Upper lobe of left lung (tissue), 6 donors: ENCODE data around the gene DRC1. TPM values are rescaled to one million over a fixed set of nuclear protein-coding genes. Genes with fewer than 3 reads are reported as not detected.

Experiments used
- ATAC-seq, 2 donors: fragments of 200-7000 bp; cut with Tn5 transposase; one replicate each; pipeline ENCODE4 v1.9.1; 2022; ENCODE audit warnings: mild to moderate bottlenecking in 2 of 2, moderate library complexity in 2 of 2; ENCODE audit not compliant: low FRiP score in 2 of 2
- DNase-seq, 2 donors: peaks; one replicate each; pipeline ENCODE4 v3.0.0-alpha.2; 2019 to 2020
- H3K27ac ChIP-seq, 4 donors: fragments of 200-600 bp; sonication (generic); one replicate each; pipeline ENCODE4 v1.5.1; 2016 to 2019
- H3K27me3 ChIP-seq, 4 donors: fragments of 200-600 bp; sonication (generic); one replicate each; pipeline ENCODE4 v1.5.1; 2017 to 2019
- H3K36me3 ChIP-seq, 4 donors: fragments of 200-600 bp; sonication (generic); one replicate each; pipeline ENCODE4 v1.5.1; 2016 to 2019
- H3K4me1 ChIP-seq, 4 donors: fragments of 200-600 bp; sonication (generic); one replicate each; pipeline ENCODE4 v1.5.1; 2018 to 2019
- H3K4me3 ChIP-seq, 4 donors: fragments of 200-600 bp; sonication (generic); one replicate each; pipeline ENCODE4 v1.5.1; 2017 to 2019; ENCODE audit warnings: mild to moderate bottlenecking in 2 of 4, moderate library complexity in 1 of 4
- H3K9me3 ChIP-seq, 4 donors: fragments of 200-600 bp; sonication (generic); one replicate each; pipeline ENCODE4 v1.5.1; 2018 to 2019
- EP300 ChIP-seq, 4 donors: sonication (generic); formaldehyde crosslinking; IDR thresholded peaks; one replicate each; pipeline ENCODE4 v1.5.1; 2017; ENCODE audit warnings: antibody characterized with exemption in 4 of 4, control low read depth in 2 of 4
- POLR2A ChIP-seq, 4 donors: fragments of 450-650 bp; IDR thresholded peaks; one replicate each; pipeline ENCODE4 v1.5.1; 2016 to 2017; ENCODE audit warnings: antibody characterized with exemption in 4 of 4, mild to moderate bottlenecking in 2 of 4
- POLR2AphosphoS5 ChIP-seq, 2 donors: sonication (generic); formaldehyde crosslinking; IDR thresholded peaks; one replicate each; pipeline ENCODE4 v1.5.1; 2017; ENCODE audit warnings: antibody characterized with exemption in 2 of 2
- WGBS, 2 donors: methylation state at CpG; one replicate each; pipeline ENCODE4 v1.1.5; 2017 to 2018; 5-methylcytosine and 5-hydroxymethylcytosine counted together
- total RNA-seq, 6 donors: library from RNA; depleted of rRNA in 4 of 6; stranded (reverse); fragments of >200 nt in 4 of 6; gene quantifications; one replicate each; pipeline versions ENCODE4 v1.1.0 to v1.2.1, GENCODE V29; 2016 to 2021
- TF ChIP-seq, protein P1 (sequence below), 6 experiments: fragments of 450-650 bp in 4 of 6; fragments of 200-600 bp in 2 of 6; sonication (generic) in 2 of 6; IDR thresholded peaks; one replicate each; pipeline ENCODE4 v1.5.1; 2016 to 2019; ENCODE audit warnings: antibody characterized with exemption in 6 of 6
- donor health status: DM: no; HTN: no; CAD: no; lungs with moderate emphysema.
- donor health status: DM: no; HTN: yes; CAD: no; lungs with severe emphysema.

Gene DRC1
- total RNA-seq, 6 donors from 2014 or later: 0.17 to 27.4 (median 4.7) TPM

DNA sequence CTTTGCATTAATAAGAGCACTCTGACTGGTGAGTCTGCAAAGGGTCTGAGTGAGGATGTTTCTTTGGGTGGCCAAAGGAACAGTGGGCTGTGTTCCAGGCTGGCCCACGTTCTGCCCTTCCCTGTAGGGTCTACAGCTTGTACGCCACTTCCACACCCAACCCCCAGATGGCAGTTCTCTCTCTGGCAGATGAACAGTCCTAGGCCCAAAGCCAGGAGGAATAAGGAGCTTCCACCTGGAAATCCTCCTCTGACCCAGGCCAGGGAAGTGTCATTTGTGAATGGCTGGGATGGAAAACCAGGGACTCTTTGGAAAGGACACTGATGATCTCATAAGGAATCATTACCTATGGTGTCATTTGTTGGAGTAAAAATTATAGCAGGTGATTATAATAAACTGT lies 69.6 kb downstream of the DRC1 start:
- WGBS, 2 donors: 63 to 69% methylated on average over 2 of the region's 2 CpGs
- no peak for ATAC-seq
- Histone ChIP-seq H3K36me3 (no peaks in the 10 kb centered on the region), H3K4me1 (no peaks in the 10 kb centered on the region), H3K27me3 (no peaks in the 10 kb centered on the region), H3K4me3 (no peak overlapping the region), H3K9me3 (peaks cover 0 to 5% (median 3%) of the 10 kb centered on the region in 4 donors), H3K27ac (no peak overlapping the region)
- no peak for DNase-seq
- TF ChIP-seq EP300 (IDR thresholded peaks at IDR 0.05) (no peak), POLR2AphosphoS5 (IDR thresholded peaks at IDR 0.05) (no peak), POLR2A (IDR thresholded peaks at IDR 0.05) (no peak)
- TF ChIP-seq, protein P1, sequence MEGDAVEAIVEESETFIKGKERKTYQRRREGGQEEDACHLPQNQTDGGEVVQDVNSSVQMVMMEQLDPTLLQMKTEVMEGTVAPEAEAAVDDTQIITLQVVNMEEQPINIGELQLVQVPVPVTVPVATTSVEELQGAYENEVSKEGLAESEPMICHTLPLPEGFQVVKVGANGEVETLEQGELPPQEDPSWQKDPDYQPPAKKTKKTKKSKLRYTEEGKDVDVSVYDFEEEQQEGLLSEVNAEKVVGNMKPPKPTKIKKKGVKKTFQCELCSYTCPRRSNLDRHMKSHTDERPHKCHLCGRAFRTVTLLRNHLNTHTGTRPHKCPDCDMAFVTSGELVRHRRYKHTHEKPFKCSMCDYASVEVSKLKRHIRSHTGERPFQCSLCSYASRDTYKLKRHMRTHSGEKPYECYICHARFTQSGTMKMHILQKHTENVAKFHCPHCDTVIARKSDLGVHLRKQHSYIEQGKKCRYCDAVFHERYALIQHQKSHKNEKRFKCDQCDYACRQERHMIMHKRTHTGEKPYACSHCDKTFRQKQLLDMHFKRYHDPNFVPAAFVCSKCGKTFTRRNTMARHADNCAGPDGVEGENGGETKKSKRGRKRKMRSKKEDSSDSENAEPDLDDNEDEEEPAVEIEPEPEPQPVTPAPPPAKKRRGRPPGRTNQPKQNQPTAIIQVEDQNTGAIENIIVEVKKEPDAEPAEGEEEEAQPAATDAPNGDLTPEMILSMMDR (IDR thresholded peaks at IDR 0.05): no peak

DNA sequence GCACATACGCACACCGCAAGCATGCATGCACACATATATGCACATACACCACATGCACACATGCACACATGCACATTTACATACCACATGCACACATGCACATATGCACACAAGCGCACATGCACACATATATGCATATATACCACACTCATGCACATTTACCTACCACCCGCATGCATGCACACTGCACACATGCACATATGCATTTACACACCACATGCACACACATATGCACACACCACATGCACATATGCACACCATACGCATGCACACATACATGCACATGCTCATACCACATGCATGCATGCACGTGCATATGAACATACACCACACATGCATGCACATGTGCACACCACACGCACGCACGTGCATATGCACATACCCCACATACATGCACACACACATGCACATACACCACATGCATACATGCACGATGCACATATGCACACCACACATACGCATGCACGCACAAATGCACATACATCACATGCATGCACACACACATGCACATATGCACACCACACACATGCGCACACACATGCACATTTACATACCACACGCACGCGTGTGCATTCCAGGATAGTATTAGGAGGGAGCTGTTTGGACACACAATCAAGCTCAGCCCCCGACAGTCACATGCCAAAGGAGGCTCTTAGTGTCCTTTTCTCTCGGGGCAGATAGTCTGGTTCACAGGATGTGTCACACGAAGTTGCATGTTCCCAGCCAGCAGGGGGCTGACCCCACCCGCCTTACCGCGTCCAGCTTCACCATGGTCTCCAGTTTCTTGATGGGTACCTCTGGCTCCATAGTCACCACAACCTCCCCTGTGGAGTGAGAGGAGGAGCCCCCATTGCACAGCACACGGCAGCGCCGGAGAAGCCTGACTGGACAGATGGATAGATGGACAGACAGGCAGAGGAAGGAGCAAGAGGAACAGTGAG lies 70.3 kb downstream of the DRC1 start:
- 84 to 86% methylated on average over 25 of the region's 25 CpGs for WGBS, 2 donors
- Histone ChIP-seq H3K36me3 (no peaks in the 10 kb centered on the region), H3K4me3 (no peak overlapping the region), H3K9me3 (peaks cover 0 to 5% (median 3%) of the 10 kb centered on the region in 4 donors), H3K27me3 (no peaks in the 10 kb centered on the region), H3K27ac (no peak overlapping the region), H3K4me1 (no peaks in the 10 kb centered on the region)
- ATAC-seq (no peak), DNase-seq (no peak)
- TF ChIP-seq EP300 (IDR thresholded peaks at IDR 0.05) (no peak), POLR2AphosphoS5 (IDR thresholded peaks at IDR 0.05) (no peak), POLR2A (IDR thresholded peaks at IDR 0.05) (no peak)
- TF ChIP-seq, protein P1 (IDR thresholded peaks at IDR 0.05): no peak

DNA sequence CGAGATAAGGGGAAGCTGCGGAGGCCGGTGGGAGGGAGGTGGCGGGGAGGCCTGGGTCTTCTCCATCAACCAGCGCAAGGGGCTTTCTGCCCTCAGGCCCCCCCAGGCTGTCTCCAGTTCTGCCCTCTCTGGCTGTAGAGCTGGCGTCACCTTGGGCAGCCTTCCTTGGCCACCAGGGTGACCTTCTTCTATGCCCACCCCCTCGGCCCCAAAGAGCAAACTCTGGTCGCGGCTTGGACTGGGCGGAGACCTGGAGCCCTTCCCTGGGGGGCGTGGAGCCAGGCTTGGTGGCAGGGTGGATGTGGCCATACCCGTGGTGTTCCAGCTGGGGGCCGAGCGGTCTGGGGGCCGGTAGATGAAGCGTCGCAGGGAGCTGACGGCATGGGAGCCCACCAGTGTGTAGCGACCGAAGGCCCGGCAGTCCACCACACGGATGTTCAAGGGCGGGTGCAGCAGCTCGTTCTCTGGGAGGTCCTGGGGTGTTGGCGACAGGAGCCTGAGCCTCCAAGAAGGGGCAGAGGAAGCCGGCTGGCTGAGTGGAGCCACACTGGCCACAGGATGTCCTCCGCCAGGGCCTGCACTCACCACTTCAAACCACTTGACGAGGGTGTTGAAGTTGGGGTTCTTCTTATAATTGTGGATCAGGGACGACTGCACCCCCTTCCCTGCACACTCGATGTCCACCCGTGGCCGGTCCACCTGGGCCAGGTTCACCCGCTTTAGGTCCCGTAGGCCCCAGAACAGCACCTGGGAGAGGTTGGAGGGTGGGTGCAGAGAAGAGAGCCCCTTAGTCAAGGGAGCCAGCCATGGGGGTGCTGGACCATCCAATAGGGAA lies 71.3 kb downstream of the DRC1 start:
- ATAC-seq: no peak
- Histone ChIP-seq H3K27me3 (no peaks in the 10 kb centered on the region), H3K27ac (no peak overlapping the region), H3K4me3 (no peak overlapping the region), H3K36me3 (no peaks in the 10 kb centered on the region), H3K4me1 (no peaks in the 10 kb centered on the region), H3K9me3 (peaks cover 0 to 5% (median 3%) of the 10 kb centered on the region in 4 donors)
- WGBS, 2 donors: 87 to 93% methylated on average over 24 to 34 of the region's 34 CpGs
- TF ChIP-seq, protein P1 (IDR thresholded peaks at IDR 0.05): no peak
- no peak for TF ChIP-seq POLR2A (IDR thresholded peaks at IDR 0.05)
- no peak for TF ChIP-seq POLR2AphosphoS5 (IDR thresholded peaks at IDR 0.05)
- no peak for TF ChIP-seq EP300 (IDR thresholded peaks at IDR 0.05)
- no peak for DNase-seq

DNA sequence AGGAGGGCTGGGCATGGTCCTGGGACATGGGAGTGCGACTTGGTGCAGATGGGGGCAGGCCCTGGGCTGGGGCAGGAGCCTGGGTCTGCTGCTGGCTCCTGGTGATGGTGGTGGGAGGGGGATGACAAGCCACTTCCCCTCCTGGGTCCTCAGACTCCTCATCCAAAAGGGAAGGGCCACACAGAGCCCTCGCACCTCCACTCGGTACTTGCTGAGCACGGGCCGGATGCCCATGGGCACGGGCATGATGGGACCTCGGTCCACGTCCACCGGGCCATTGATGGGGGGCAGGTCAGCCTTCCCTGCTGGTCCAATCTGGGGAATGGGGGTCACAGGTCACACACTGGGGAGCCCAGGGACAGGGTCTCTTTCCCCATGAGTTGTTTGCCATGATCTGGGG lies 72.1 kb downstream of the DRC1 start:
- no peaks in the 10 kb centered on the region for H3K4me1 ChIP-seq
- ATAC-seq: no peak
- no peaks in the 10 kb centered on the region for H3K36me3 ChIP-seq
- peaks cover 0 to 5% (median 3%) of the 10 kb centered on the region in 4 donors for H3K9me3 ChIP-seq
- H3K27me3 ChIP-seq: no peaks in the 10 kb centered on the region
- DNase-seq: no peak
- TF ChIP-seq POLR2A (IDR thresholded peaks at IDR 0.05) (no peak), EP300 (IDR thresholded peaks at IDR 0.05) (no peak), POLR2AphosphoS5 (IDR thresholded peaks at IDR 0.05) (no peak)
- TF ChIP-seq, protein P1 (IDR thresholded peaks at IDR 0.05): no peak
- no peak overlapping the region for H3K4me3 ChIP-seq
- H3K27ac ChIP-seq: no peak overlapping the region
- WGBS, 2 donors: 95 to 96% methylated on average over 6 to 9 of the region's 9 CpGs
